T47D (cell line): ENCODE measurements around the gene UBL5.
"Not testable (repeated sequence)": the region's sequence is repeated elsewhere in the genome, so short reads cannot be mapped to it uniquely, and the experiment has no call there.

Experiments used
- DNase-seq, 2 experiments: peaks; one replicate each; pipeline versions ENCODE4 v3.0.0 to v3.0.0-alpha.2; 2011 to 2012; ENCODE audit warnings: low read depth in 1 of 2, low spot score in 1 of 2
- JUND ChIP-seq: IDR thresholded peaks from 2 replicates; pipeline ENCODE4 v1.6.1; 2012; ENCODE audit warnings: low read depth
- in situ Hi-C: cut with HindIII; loops from 2 replicates; pipeline ENCODE4 v1.10.0; 2016; ENCODE audit warnings: low sequenced_read_pairs, low pct_unique_long_range_greater_than_20kb

The UBL5 gene

GRCh38 chr19:9827289-9828238 is at the start of gene UBL5:
UBL5 (plus strand) TSS chr19:9827918; CDS start chr19:9828338, 420 bp downstream.
- no peak for TF ChIP-seq JUND
- in situ Hi-C loops, result no loop called here
- peak; percentile 84 to 94 for DNase-seq

GRCh38 chr19:9782338-9782737 is 45.4 kb upstream of the UBL5 start:
- no peak for DNase-seq
- in situ Hi-C loops, result no loop called here
- no peak for TF ChIP-seq JUND

GRCh38 chr19:9784163-9784496 is 43.6 kb upstream of the UBL5 start:
- in situ Hi-C loops, DNase-seq: not testable (repeated sequence)

- peak; percentile 67 to 97 for DNase-seq
- TF ChIP-seq JUND, result no peak
- in situ Hi-C loops, result no loop called here
Measured at GRCh38 chr19:9785367-9786331, 42.1 kb upstream of the UBL5 start.

- DNase-seq, result no peak
- in situ Hi-C loops, result no loop called here
- no peak for TF ChIP-seq JUND
Measured at GRCh38 chr19:9786342-9786741, 41.4 kb upstream of the UBL5 start.

GRCh38 chr19:9786819-9787218 is 40.9 kb upstream of the UBL5 start:
- no peak for TF ChIP-seq JUND
- in situ Hi-C loops, result no loop called here

GRCh38 chr19:9788604-9789003 is 39.1 kb upstream of the UBL5 start:
- DNase-seq, in situ Hi-C loops: not testable (repeated sequence)

More at GRCh38 chr19:9786819-9787218, 40.9 kb upstream of the UBL5 start:
- no peak for DNase-seq

- in situ Hi-C loops, result no loop called here
- no peak for TF ChIP-seq JUND
- DNase-seq, result no peak
Measured at GRCh38 chr19:9789066-9789465, 38.7 kb upstream of the UBL5 start.

- in situ Hi-C loops, DNase-seq: not testable (repeated sequence)
Measured at GRCh38 chr19:9789579-9789978, 38.1 kb upstream of the UBL5 start.

- DNase-seq, in situ Hi-C loops: not testable (repeated sequence)
Measured at GRCh38 chr19:9791073-9791367, 36.7 kb upstream of the UBL5 start.

- DNase-seq, result peak; percentile 39 to 96
- no peak for TF ChIP-seq JUND
- in situ Hi-C loops, result no loop called here
Measured at GRCh38 chr19:9791552-9792205, 36.0 kb upstream of the UBL5 start.

- DNase-seq, result peak; percentile 50 to 93
- in situ Hi-C loops, result no loop called here
- no peak for TF ChIP-seq JUND
Measured at GRCh38 chr19:9792206-9793070, 35.3 kb upstream of the UBL5 start.
